GM21786 (cell line): Measurements from ENCODE around the gene SMIM24.
"Not testable (repeated sequence)": the region's sequence is repeated elsewhere in the genome, so short reads cannot be mapped to it uniquely, and the experiment has no call there.

ENCODE experiments used
- ATAC-seq: cut with Tn5 transposase; IDR thresholded peaks from one replicate; pipeline ENCODE4 v1.9.1; 2021; ENCODE audit not compliant: unreplicated experiment

The SMIM24 gene

GRCh38 chr19:3457528-3458228 lies 22.6 kb downstream of the SMIM24 start:
- ATAC-seq: no peak

- ATAC-seq: no peak
Measured at GRCh38 chr19:3456925-3457527, 23.3 kb downstream of the SMIM24 start.

- ATAC-seq: no peak
Measured at GRCh38 chr19:3455960-3456601, 24.2 kb downstream of the SMIM24 start.

GRCh38 chr19:3455393-3455955 lies 24.9 kb downstream of the SMIM24 start:
- ATAC-seq: no peak

GRCh38 chr19:3454656-3455392 lies 25.5 kb downstream of the SMIM24 start:
- no peak for ATAC-seq

GRCh38 chr19:3453840-3454239 lies 26.5 kb downstream of the SMIM24 start:
- ATAC-seq: no peak

GRCh38 chr19:3452942-3453214 lies 27.4 kb downstream of the SMIM24 start:
- ATAC-seq: not testable (repeated sequence)

- no peak for ATAC-seq
Measured at GRCh38 chr19:3452171-3452941, 28.0 kb downstream of the SMIM24 start.

- no peak for ATAC-seq
Measured at GRCh38 chr19:3451451-3451866, 28.9 kb downstream of the SMIM24 start.

- no peak for ATAC-seq
Measured at GRCh38 chr19:3450796-3451411, 29.4 kb downstream of the SMIM24 start.

- no peak for ATAC-seq
Measured at GRCh38 chr19:3448616-3449334, 31.6 kb downstream of the SMIM24 start.

- ATAC-seq: not testable (repeated sequence)
Measured at GRCh38 chr19:3446657-3447056, 33.7 kb downstream of the SMIM24 start.

GRCh38 chr19:3444695-3445234 lies 35.6 kb downstream of the SMIM24 start:
- ATAC-seq: no peak

- ATAC-seq: no peak
Measured at GRCh38 chr19:3443840-3444694, 36.3 kb downstream of the SMIM24 start.

GRCh38 chr19:3442487-3443071 lies 37.7 kb downstream of the SMIM24 start:
- ATAC-seq: no peak

- ATAC-seq: no peak
Measured at GRCh38 chr19:3441986-3442329, 38.4 kb downstream of the SMIM24 start.

GRCh38 chr19:3441089-3441985 lies 39.0 kb downstream of the SMIM24 start:
- ATAC-seq: no peak
